HG03196 (cell line): ENCODE measurements around the gene PRUNE1.

Experiments used
- ATAC-seq: cut with Tn5 transposase; IDR thresholded peaks from one replicate; pipeline ENCODE4 v1.9.1; 2021; ENCODE audit not compliant: unreplicated experiment

Gene PRUNE1

DNA sequence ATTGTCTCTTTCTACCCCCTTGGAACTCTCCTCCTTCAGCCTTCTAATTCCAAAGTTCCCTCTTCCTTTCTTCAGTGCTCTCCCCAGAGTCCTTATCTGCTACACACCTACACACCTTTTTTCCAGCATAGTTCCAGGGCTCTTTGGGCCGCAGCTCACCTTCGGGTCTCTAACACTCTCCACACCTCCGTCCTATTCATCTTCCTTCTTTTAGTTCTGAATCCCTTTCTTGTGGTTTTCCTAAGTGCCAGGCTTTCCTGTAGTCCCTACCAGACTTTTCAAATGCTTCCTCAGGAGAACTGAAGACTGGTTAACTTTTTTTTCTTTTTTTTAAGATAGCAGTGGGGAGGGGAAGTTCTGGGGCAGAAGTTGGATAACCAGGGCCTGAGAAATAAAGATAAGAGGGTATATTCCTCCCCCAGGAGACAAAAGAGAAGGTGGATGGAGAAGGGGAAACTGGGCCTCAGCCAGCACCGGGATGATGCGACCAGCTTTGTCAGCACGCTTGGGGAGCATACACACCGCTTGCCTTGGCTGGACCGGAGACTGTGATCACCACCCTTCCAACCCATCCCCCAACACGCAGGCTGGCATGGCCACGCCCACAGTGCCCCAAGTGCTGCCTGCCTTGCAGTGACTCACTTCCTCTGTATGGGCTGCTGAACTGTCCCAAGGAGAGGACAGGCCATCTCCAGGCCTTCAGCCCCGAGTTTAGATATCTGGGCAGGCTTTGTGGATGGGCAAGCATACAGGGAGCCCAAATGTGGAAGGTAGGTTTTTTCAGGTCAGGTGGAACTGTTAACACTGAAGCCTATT is 31.2 kb upstream of the PRUNE1 start:
- ATAC-seq: no peak

- ATAC-seq: no peak
Measured at GRCh38 chr1:150979092-150980056, 28.9 kb upstream of the PRUNE1 start.

DNA sequence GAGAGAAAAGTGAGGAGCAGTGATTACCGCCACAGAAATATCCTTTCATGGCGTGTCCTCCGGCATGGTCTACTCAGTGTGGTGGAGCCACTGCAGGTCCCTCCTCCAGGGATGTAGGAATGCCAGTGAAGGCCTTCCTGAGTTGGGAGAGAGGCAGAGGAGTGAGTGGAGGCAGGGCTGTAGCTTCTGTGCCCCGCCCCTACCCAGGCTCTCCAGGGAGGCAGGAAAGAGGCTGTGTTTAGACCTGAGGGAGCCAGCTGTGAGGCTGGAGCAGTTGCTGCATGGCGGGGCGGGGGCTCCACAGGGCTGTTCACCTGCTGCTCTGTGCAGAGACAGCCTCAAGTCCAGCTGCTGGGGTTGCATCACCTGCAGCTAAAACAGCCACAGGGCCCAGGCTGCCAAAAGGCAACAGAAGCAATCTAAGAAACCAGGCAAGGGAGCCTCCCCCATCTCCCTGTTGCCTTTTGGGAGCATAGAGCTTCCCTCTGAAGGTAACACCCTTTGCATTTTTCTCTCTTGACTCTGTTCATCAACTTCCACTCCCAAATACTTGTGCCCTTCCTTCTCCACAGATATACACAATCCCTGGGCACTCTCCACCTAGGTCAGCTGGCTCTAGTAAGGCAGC is 27.0 kb upstream of the PRUNE1 start:
- ATAC-seq: no peak

DNA sequence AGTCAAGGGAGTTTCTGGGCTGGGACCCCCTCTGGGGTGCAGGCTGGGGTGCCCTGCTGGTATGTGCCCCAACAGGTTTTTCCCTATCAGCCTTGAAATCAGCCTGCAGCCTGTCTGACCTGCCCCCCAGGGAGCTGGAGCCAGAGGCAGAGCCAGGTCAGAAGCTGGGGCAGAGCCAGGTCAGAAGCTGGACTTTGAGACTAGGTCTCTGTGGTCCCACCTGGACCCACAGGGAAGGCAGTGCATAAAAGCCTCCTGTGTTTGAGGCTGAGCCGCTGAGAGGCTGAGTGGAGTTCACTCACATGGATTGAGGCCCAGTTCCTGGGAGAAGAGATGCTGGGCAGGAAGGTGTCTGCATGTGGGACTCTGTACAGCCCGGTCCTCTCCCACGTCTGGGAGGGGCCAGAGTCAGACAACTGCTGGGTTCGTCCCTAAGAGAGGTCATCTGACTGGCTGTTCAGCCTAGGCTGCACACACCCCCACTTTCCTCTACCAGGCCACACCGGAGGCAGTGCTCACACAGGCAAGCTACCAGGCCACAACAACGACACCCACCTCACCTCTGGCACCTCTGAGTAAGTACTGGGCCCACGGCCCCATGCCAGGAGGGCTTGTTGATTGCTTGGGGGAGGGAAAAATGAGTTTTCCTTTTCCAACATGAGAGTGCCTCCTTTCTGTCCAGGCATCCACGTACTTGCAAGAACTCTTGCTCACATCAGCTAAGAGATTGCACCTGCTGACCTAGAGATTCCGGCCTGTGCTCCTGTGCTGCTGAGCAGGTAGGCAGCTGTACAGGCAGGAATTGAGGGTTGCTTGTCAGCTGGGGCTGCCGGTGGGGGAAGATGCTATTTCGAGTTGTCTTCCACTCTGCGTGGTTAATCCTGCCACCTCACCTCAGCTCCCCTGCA is 26.2 kb upstream of the PRUNE1 start, which contains the start of gene ANXA9:
Gene ANXA9, plus strand, starts transcription at position 488 of the 908 bp plus-strand sequence. CDS start 814 bp downstream, outside the sequence.
- ATAC-seq: no peak

DNA sequence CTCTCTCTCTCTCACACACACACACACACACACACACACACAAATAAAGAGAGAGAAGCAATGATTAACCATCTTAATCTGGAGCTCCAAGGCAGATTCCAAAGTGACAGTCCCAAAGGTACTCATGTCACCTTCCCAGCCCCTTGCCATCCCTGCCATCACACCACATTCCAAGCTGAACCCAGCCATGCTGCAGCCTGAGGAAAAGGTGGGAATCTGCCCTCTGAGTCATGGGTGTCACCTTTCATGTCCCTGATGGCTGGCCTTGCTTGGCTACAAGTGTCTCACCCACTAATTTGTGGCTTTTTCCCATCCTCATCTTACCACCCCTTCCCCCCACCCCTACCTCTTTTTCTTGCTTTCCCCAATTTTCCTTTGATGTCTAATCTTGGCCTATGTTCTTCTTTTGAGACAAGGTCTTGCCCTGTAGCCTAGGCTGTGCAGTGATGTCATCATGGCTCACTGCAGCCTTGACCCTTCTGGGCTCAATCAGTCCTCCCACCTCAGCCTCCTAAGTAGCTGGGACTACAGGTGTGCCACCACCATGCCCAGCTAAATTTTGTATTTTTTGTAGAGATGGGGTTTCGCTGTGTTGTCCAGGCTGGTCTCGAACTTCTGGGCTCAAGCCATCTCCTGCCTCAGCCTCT is 22.9 kb upstream of the PRUNE1 start:
- no peak for ATAC-seq

DNA sequence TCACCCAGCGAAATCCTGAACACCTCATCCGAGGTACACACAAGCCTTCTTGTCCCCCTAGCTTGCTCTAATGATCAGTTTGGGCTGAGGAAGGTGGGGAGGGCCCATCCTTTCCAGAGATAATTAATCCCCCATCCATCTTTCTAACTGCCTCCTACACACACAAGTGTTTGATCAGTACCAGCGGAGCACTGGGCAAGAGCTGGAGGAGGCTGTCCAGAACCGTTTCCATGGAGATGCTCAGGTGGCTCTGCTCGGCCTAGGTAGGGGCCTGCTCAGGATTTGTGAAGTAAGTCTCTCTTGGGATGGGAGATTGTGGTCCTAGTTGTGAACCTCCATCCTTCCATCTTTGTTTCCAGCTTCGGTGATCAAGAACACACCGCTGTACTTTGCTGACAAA is 20.3 kb upstream of the PRUNE1 start:
- no peak for ATAC-seq

DNA sequence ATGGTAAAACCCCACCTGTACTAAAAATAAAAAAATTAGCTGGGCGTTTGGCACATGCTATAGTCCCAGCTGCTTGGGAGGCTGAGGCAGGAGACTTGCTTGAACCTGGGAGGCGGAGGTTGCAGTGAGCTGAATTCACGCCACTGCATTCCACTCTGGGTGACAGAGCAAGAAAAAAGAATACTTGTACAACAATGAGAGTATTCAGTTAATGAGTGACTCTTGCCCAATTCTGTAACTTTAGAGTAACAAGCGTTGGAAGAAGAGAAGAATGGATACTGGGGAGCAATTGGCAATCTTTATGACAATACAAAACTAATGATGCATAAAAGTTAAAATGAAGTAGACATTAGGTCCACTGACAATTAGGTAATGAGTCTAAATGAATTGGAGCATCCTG is 15.6 kb upstream of the PRUNE1 start:
- ATAC-seq: no peak

DNA sequence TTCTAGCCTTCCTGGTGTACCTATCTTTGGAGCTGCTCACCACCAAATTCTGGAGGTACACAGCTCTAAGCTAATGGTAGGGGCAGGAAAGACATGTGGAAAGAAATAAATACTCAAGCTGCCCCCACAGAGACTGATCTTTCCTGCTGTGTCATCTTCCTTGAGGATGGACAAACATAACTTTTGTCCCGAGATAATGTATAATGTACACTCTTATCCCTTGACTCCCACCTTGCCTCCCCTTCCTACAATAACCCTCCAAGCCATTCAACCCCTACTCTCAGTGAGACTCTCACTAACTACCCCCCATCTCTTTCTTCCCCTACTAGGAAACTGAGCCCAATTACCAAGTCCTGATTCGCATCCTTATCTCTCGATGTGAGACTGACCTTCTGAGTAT is 14.0 kb upstream of the PRUNE1 start:
- ATAC-seq: no peak

GRCh38 chr1:150995460-150995859 is 12.8 kb upstream of the PRUNE1 start:
- no peak for ATAC-seq

DNA sequence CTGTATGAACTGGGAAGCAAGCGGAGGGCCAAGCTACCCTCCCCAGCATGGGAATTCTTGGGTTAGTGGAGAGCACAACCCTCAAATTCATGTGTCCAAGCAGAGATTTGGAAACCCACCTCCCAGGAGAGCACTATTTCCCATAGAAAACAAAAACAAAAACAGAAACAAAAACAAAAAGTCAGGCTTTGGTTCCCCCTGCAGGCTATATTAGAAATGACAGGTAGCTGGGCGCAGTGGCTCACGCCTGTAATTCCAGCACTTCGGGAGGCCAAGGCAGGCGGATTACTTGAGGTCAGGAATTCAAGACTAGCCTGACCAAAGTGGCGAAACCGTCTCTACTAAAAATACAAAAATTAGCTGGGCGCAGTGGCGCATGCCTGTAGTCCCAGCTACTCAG is 12.4 kb upstream of the PRUNE1 start:
- ATAC-seq: no peak

- no peak for ATAC-seq
Measured at GRCh38 chr1:150997126-150997872, 10.9 kb upstream of the PRUNE1 start.

DNA sequence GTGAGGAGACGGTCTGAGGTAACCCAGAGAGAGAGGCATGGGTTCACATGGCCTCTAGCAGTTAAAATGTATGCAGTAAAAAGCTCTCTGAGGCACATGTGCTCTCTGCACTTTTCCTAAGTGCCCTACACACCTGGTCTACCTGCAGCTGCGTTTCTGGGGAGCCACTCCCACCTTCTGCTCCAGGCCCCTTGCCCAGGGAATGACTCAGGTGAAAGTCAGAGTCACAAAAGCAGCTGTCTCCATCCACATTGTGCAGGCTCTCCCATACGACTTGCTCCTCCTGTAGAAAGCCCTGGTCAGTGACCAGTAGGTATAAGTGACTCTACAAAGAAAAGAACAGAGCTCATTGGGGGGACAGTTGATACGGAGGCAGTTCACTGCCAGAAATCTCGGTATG is 10.3 kb upstream of the PRUNE1 start:
- no peak for ATAC-seq

- ATAC-seq: no peak
Measured at GRCh38 chr1:150999051-150999674, 9.1 kb upstream of the PRUNE1 start.

- no peak for ATAC-seq
Measured at GRCh38 chr1:150999926-151000325, 8.3 kb upstream of the PRUNE1 start.

DNA sequence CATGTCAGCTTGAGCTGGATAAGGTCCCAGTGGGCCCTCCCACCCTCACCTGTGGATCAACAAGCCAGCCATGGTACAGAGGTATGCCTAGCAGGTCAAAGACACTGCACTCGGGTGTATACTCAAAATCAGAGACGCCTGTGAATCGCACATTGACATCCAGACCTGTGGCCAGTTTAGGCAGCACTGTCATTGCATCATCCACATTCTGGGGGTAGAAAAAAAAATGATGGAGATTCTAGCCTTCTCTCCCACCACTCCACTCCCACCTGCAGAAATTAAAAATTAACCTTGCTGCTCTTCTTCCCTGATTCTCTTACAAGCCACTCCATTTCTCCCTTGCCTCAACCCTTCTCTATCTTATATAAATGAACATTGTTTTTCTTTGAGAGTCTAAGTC is 7.8 kb upstream of the PRUNE1 start:
- no peak for ATAC-seq

GRCh38 chr1:151001602-151002001 is 6.6 kb upstream of the PRUNE1 start:
- ATAC-seq: no peak

- no peak for ATAC-seq
Measured at GRCh38 chr1:151002051-151002450, 6.2 kb upstream of the PRUNE1 start.

DNA sequence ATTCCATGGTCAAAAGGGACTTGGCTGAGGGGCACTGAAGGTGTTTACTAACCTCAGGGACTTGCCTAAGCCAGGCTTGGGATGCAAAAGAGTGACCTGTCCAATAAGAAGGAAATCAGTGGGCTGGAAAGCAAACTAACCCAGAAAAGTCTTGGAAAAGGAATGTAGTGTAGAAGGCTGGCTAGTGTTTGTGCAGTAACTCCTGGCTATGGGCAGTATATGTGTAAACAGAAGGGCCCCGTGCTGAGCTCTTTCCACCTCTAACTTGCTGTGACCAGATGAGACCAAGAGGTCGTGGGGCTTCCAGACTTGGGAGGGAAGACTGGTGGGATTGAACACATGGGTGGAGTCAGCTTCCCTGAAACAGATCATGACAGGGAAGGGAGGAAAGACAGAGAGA is 5.6 kb upstream of the PRUNE1 start:
- no peak for ATAC-seq

- ATAC-seq: no peak
Measured at GRCh38 chr1:151003180-151003579, 5.1 kb upstream of the PRUNE1 start.
